CD4-positive, alpha-beta T cell (primary cell): ENCODE results near the gene ADAMTS5. TPM values are rescaled to one million over a fixed set of nuclear protein-coding genes. Genes with fewer than 3 reads are reported as not detected.

Source experiments
- ATAC-seq: fragments of 200-7000 bp; cut with Tn5 transposase; one replicate; pipeline ENCODE4 v1.10.0; 2022; ENCODE audit warnings: mild to moderate bottlenecking; ENCODE audit not compliant: poor library complexity
- CTCF ChIA-PET: fragments of 350-600 bp; sonication (Branson Sonifier 250); formaldehyde crosslinking; loops from one replicate; lab custom pipeline; 2021; ENCODE audit warnings: antibody characterized with exemption, inconsistent platforms; lab: Charles Lee
- POLR2A ChIA-PET: fragments of 350-600 bp; sonication (Branson Sonifier 250); formaldehyde crosslinking; loops from one replicate; lab custom pipeline; 2021; ENCODE audit warnings: antibody characterized with exemption, inconsistent platforms; lab: Charles Lee
- DNase-seq, 14 experiments: peaks; one replicate each; pipeline ENCODE4 v3.0.0-alpha.2; 2013 to 2020; ENCODE audit warnings: mixed read lengths in 2 of 14
- H3K27ac ChIP-seq, 2 donors: one replicate each; pipeline versions ENCODE4 v1.5.1 to v1.7.0; 2013; ENCODE audit warnings: low read length in 2 of 2, low read depth in 1 of 2, mild to moderate bottlenecking in 1 of 2
- H3K27me3 ChIP-seq, 2 experiments: 1 replicate in 1 of 2; 2 replicates in 1 of 2; pipeline versions ENCODE4 v1.6.1 to v1.7.0; 2013; ENCODE audit warnings: low read length in 2 of 2, control low read depth in 1 of 2, mild to moderate bottlenecking in 1 of 2, moderate library complexity in 1 of 2; ENCODE audit not compliant: insufficient read depth in 2 of 2, control insufficient read depth in 1 of 2
- H3K36me3 ChIP-seq: one replicate; pipeline ENCODE4 v1.6.1; 2013; ENCODE audit warnings: low read length, control low read depth; ENCODE audit not compliant: insufficient read depth
- H3K4me1 ChIP-seq: one replicate; pipeline ENCODE4 v1.6.1; 2013; ENCODE audit warnings: low read length, control low read depth; ENCODE audit not compliant: insufficient read depth
- H3K4me3 ChIP-seq: one replicate; pipeline ENCODE4 v1.5.1; 2013; ENCODE audit warnings: mild to moderate bottlenecking, low read length, moderate library complexity
- H3K9me3 ChIP-seq, 2 experiments: 1 replicate in 1 of 2; 2 replicates in 1 of 2; pipeline versions ENCODE4 v1.6.1 to v1.7.0; 2013; ENCODE audit warnings: low read length in 2 of 2, mild to moderate bottlenecking in 2 of 2, control low read depth in 1 of 2, moderate library complexity in 1 of 2; ENCODE audit not compliant: control insufficient read depth in 1 of 2, insufficient read depth in 1 of 2
- H3K27ac Mint-ChIP-seq: one replicate; pipeline ENCODE4 v1.8.0; 2020; ENCODE audit warnings: mixed read lengths
- H3K27me3 Mint-ChIP-seq: one replicate; pipeline ENCODE4 v1.8.0; 2021; ENCODE audit warnings: mixed read lengths
- H3K36me3 Mint-ChIP-seq: one replicate; pipeline ENCODE4 v1.8.0; 2021; ENCODE audit warnings: low read depth, mixed read lengths
- H3K4me1 Mint-ChIP-seq: one replicate; pipeline ENCODE4 v1.8.0; 2021; ENCODE audit warnings: low read depth, mixed read lengths
- H3K4me3 Mint-ChIP-seq: one replicate; pipeline ENCODE4 v1.8.0; 2020; ENCODE audit warnings: mild to moderate bottlenecking, mixed read lengths
- H3K9me3 Mint-ChIP-seq: one replicate; pipeline ENCODE4 v1.8.0; 2020; ENCODE audit warnings: mixed read lengths
- intact Hi-C, 2 experiments: fragments of 100-400 bp; cut with DNase I in 1 of 2; cut with micrococcal nuclease in 1 of 2; formaldehyde crosslinking; loops; one replicate each; pipeline versions ENCODE4 v1.15.1 to v1.9.0; 2023 to 2025; cut with DNase I, micrococcal nuclease
- total RNA-seq, 174 experiments: library from RNA in 2 of 174; stranded (reverse) in 2 of 174; gene quantifications; one replicate each; pipeline ENCODE4 v1.2.3 and lab custom pipeline; 2021 to 2026
- TF ChIP-seq, protein P1 (sequence below): fragments of 200-600 bp; IDR thresholded peaks from one replicate; pipeline ENCODE4 v1.8.0; 2022; ENCODE audit warnings: antibody characterized with exemption, mild to moderate bottlenecking

Gene ADAMTS5
- total RNA-seq, 2 experiments from 2014 or later, result not detected

GRCh38 chr21:26920055-26920454 lies 46.8 kb downstream of the ADAMTS5 start:
- no peak overlapping the region for H3K27ac Mint-ChIP-seq
- H3K4me1 ChIP-seq, result no peaks in the 10 kb centered on the region
- H3K4me1 Mint-ChIP-seq, result no peaks in the 10 kb centered on the region
- no peaks in the 10 kb centered on the region for H3K36me3 ChIP-seq
- DNase-seq (no peak), ATAC-seq (no peak)
- peaks cover 0 to 3% of the 10 kb centered on the region in 2 experiments for H3K9me3 ChIP-seq
- ChIA-PET POLR2A (no interaction called here), CTCF (no interaction called here)
- TF ChIP-seq, protein P1, sequence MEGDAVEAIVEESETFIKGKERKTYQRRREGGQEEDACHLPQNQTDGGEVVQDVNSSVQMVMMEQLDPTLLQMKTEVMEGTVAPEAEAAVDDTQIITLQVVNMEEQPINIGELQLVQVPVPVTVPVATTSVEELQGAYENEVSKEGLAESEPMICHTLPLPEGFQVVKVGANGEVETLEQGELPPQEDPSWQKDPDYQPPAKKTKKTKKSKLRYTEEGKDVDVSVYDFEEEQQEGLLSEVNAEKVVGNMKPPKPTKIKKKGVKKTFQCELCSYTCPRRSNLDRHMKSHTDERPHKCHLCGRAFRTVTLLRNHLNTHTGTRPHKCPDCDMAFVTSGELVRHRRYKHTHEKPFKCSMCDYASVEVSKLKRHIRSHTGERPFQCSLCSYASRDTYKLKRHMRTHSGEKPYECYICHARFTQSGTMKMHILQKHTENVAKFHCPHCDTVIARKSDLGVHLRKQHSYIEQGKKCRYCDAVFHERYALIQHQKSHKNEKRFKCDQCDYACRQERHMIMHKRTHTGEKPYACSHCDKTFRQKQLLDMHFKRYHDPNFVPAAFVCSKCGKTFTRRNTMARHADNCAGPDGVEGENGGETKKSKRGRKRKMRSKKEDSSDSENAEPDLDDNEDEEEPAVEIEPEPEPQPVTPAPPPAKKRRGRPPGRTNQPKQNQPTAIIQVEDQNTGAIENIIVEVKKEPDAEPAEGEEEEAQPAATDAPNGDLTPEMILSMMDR, result no peak
- no peak overlapping the region for H3K27ac ChIP-seq
- no peaks in the 10 kb centered on the region for H3K27me3 ChIP-seq
- H3K9me3 Mint-ChIP-seq, result no peaks in the 10 kb centered on the region
- no peak overlapping the region for H3K4me3 Mint-ChIP-seq
- intact Hi-C loops, result no loop called here
- no peak overlapping the region for H3K4me3 ChIP-seq
- H3K36me3 Mint-ChIP-seq, result no peaks in the 10 kb centered on the region
- H3K27me3 Mint-ChIP-seq, result no peaks in the 10 kb centered on the region

- Histone ChIP-seq H3K9me3 (no peaks in the 10 kb centered on the region), H3K4me1 (no peaks in the 10 kb centered on the region), H3K27me3 (no peaks in the 10 kb centered on the region), H3K4me3 (no peak overlapping the region), H3K36me3 (no peaks in the 10 kb centered on the region), H3K27ac (no peak overlapping the region)
- no peaks in the 10 kb centered on the region for H3K36me3 Mint-ChIP-seq
- no peaks in the 10 kb centered on the region for H3K27me3 Mint-ChIP-seq
- CTCF ChIA-PET, result interaction anchor here (0.5 to 0.6 kb wide), 2 partner anchors 252 to 1878 kb away, joined by 3 read pairs; no protein-coding TSS in a partner anchor
- POLR2A ChIA-PET, result no interaction called here
- H3K4me1 Mint-ChIP-seq, result no peaks in the 10 kb centered on the region
- H3K4me3 Mint-ChIP-seq, result no peak overlapping the region
- no peak for ATAC-seq
- no peaks in the 10 kb centered on the region for H3K9me3 Mint-ChIP-seq
- no peak overlapping the region for H3K27ac Mint-ChIP-seq
- TF ChIP-seq, protein P1, result no peak
- intact Hi-C loops, result no loop called here
- DNase-seq, result no peak
Measured at GRCh38 chr21:26918323-26919079, 48.4 kb downstream of the ADAMTS5 start.

GRCh38 chr21:26916799-26917198 lies 50.1 kb downstream of the ADAMTS5 start:
- H3K4me3 ChIP-seq, result no peak overlapping the region
- Mint-ChIP-seq H3K4me1 (no peaks in the 10 kb centered on the region), H3K4me3 (no peak overlapping the region), H3K27ac (no peak overlapping the region), H3K36me3 (no peaks in the 10 kb centered on the region), H3K9me3 (no peaks in the 10 kb centered on the region), H3K27me3 (no peaks in the 10 kb centered on the region)
- DNase-seq (no peak), ATAC-seq (no peak)
- H3K36me3 ChIP-seq, result no peaks in the 10 kb centered on the region
- no peaks in the 10 kb centered on the region for H3K27me3 ChIP-seq
- no peaks in the 10 kb centered on the region for H3K9me3 ChIP-seq
- no peak overlapping the region for H3K27ac ChIP-seq
- CTCF ChIA-PET, result no interaction called here
- intact Hi-C loops, result no loop called here
- TF ChIP-seq, protein P1, result no peak
- POLR2A ChIA-PET, result no interaction called here
- H3K4me1 ChIP-seq, result no peaks in the 10 kb centered on the region
